HG03565 (cell line): ENCODE results near the gene PHACTR1.

ENCODE experiments used
- ATAC-seq: cut with Tn5 transposase; IDR thresholded peaks from one replicate; pipeline ENCODE4 v1.9.1; 2021; ENCODE audit warnings: mild to moderate bottlenecking, moderate library complexity; ENCODE audit not compliant: unreplicated experiment

The PHACTR1 gene

DNA sequence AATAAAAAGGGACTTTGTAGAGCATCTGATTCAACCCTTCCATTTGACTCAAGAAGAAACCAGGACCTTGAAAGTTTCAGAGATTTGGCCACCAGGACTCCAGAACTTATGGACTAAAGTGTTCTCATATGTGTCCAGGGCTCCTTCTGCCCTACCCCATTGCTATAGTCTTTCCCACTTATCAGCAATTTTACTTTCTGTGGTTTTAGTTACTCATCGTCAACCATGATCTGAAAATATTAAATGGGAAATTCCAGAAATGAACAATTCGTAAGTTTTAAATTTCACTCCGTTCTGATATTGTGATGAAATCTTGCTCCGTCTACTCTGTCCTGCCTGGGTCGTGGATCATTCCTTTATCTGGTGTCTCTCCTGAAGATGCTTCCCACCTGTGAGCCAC lies 259.8 kb downstream of the PHACTR1 start:
- no peak for ATAC-seq

DNA sequence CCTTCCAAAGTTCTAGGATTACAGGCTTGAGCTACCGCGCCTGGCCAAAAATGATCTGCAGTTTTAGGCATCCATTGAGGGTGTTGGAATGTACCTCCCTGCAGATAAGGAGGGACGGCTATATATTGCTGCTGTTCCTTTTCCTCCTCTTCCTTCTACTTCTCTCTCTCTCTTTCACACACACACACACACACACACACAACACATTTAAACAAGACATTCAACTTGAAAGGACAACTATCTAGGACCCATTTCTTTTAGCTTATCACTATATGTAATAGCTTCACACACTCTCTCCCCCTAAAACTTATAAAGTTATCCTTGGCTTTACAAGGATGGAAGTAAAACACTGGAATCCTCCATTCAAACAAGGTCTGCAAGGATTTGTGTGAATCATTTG lies 260.6 kb downstream of the PHACTR1 start:
- no peak for ATAC-seq

DNA sequence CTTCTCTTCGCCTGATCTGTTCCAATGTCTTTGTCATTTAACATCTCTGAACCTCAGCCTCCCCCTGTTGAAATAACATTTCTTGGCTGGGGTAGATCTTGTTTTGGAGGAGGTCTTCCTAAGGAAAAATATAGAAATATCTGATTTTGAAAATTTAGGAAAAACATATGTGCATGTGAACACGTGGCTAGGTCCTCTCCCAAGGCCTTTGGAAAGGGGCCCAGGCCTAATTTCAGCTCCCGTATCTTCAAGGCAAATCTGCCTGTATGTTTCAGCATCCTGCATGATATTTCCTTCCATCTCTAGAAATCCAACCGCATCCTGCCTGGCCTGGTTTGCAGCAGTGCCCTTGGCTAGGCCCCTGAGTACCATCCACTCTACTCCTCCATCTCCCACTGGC lies 261.2 kb downstream of the PHACTR1 start:
- no peak for ATAC-seq

DNA sequence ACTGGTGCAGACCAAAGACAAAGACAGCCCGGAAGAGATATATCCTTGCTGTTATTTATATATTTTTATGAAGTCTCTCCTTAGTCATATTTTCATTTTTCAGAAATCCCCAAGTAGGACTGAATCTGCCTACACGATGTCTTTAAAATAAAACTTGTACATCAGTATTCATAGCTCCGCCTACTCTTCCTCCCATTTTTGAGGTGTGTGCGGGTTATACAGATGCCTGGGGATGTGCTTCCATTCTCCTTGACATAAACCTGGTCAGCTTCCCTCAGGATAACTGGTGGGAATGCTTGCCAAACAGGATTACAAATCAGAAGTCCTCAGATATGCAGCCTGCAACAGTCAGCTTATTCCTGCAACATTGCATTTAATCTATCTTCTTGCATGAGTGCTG lies 264.2 kb downstream of the PHACTR1 start:
- ATAC-seq = no peak

DNA sequence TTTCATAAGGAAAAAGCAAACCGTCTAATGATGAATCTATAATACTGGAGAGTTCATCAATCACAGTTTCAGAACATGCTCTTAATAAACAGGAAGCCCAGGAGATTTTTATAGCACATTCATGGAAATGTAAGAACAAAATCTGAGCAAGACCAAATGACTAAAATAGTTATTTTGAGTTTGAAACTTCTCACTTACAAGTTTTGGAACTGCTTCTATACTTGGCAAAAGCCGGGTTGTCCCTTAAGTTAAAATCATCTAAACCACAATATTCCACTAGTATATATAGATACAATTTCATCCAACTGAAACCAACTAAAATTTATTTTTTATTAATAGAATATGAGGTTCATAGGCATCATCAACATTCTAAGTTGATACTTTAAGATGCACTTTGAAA lies 268.2 kb downstream of the PHACTR1 start:
- no peak for ATAC-seq

DNA sequence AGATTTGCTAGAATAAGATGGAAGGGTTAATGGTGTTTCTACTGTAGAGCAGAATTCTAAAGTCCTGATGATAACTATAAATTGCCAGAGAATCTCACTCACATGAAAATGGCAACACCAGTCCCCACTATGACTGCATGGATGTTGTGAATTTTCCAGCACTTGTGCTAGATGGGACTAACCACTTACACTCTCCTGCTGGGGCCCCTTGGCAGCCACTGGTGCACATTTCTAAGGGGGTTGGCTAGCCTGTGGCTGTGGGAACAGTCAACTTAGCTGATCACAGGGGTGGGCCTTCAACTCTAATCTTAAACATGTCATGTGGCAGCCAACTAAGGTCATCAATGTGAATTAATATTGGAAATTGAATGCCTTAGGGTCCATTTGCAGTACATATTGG lies 271.2 kb downstream of the PHACTR1 start:
- ATAC-seq = no peak

DNA sequence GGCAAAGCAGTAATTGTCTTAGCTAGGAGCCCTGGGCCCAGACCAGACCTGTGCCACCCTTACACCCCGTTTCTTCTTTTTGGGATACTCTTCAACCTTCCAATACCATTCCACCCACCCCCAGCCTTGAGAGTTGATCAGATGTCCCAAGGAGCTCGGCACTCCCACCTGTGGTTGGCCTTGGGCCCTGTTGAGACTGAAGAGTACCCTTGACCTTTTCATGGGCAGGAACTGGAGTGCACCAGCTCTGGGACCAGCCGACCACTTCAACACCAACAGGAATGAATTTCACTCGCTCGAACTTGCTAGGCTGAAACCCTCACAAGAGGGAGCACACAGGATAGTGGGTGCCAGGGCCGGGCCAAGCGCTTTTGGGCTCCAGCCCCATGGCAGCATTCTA lies 273.6 kb downstream of the PHACTR1 start:
- no peak for ATAC-seq

DNA sequence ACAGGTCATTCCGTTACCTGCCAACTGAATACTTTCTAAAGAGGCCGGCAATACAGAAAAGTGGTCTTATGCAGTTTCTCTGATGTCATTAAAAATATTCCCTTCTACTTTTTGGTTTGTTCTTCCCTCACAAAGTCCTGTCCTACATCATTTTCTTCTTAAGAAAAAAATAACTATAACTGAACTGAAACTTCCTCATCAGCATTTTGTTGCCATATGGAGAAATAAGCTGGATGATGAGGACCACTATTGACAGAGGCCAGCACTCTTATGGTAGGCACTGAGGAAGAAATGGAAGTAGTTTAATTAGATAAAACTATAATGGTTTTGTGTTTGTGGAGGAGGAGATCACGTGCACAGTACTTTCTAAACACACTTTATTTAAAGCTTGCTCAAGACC lies 274.9 kb downstream of the PHACTR1 start:
- no peak for ATAC-seq

DNA sequence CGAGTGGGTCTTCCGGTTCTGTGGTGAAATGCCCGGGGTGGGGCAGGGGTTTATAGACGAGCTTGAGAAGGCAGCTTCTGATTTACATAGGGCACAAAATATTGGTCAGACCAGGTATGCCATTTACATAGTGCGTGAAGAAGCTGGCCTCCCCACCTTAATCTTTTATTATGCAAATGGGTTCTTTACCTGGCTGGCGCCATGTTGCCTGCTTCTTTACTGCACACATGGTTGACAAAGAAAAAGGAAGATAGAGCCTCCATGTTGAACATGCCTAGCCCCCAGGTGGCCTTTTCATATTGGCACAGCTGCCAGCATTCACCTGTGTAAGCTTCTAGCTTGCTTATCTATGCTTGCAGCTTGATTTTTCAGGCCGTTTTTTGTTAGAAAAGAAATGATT lies 276.2 kb downstream of the PHACTR1 start:
- ATAC-seq = no peak

DNA sequence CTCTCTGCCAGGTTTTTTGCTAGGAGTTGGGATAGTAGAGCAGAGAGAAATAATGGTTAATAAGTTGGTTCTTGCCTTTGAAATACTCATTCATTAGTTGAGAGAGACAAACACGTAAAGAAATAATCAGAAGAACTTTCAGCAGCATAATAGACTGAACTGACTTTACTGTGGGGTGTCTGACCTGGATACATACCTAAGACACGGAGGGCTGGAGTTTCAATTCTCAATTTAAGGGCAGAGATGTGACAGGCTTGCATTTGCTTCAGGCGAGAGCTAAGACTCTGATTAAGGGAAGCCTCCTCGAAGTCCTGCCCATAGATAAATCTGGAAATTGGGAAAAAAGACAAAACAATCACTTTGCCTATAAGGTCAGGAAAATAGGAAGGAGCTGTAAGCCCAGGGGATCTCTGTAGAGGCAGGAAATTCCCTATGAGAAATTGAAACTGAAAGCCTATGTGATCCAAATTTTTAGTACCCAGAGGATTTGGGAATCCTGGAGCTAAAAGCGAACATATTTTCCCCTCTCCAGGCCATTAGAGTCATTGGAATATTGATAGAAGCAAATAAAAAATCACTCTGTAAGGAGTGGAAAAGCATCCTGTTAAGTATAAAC lies 276.8 kb downstream of the PHACTR1 start:
- ATAC-seq = no peak

DNA sequence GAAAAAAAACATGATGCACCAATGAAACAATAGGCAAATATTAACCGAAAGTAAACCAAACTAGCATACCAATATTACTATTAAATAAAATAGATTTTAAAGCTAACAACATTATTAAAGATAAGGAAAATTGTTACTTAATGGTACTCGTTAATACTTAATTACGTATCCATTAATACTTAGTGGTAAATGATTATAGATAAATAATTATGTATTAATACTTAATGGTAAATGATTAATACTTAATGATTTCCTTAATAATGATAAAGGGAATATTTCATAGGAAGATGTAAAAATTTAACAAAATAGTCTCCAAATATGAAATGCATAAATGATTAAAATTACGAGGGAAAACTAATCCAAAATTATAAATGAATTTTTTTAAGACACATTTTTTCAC lies 278.9 kb downstream of the PHACTR1 start:
- no peak for ATAC-seq

DNA sequence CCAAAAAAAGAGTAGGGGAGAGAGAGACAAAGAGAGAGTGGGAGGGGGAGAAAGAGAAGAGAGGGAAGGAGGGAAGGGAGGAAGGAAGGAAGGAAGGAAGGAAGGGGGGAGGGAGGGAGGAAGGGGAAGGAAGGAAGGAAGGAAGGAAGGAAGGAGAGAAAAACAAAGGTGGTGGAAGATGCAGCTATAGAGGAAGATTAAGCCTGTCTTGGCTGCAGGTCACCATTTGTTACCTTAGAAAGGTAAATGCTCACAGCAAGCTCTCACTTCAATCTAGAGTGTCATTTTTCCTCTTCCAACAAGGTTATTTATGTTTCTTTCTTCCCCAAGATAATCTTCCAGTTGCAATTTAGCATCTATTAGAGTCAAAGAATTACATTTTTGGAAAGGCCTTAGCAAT lies 284.0 kb downstream of the PHACTR1 start:
- no peak for ATAC-seq

DNA sequence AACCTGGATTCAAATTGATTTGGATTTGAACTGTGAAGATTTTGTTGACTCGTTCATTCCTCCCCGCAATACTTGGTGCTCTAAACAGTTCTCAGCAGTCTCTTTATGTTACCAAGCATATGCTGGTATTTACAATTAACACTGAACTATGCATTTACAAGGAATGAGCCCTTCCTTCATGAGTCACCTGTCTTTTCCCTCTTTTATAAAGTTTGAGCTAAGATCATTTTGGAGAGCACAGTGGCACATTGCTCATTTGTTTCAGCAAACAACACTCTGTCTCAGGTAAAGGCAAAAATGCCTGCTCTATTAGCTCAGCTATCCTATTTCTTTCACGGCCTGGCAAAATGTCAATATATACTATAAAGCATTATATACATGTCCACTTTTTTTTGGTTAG lies 285.4 kb downstream of the PHACTR1 start:
- no peak for ATAC-seq

DNA sequence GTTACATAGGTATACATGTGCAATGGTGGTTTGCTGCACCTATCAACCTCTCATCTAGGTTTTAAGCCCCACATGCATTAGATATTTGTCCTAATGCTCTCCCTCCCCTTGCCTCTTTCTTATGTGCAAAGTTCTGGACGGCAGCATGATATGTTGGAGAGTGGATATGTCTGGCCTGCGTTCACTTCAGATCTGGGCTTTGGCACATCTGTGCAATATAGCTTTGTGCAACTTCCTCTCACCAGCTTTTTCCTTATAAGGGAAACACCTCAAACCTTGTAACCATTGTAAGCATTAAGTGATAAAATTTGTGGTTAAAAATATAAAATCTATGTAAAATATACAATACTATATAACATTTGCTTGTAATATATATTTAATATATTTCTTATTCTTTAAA lies 288.0 kb downstream of the PHACTR1 start:
- no peak for ATAC-seq

DNA sequence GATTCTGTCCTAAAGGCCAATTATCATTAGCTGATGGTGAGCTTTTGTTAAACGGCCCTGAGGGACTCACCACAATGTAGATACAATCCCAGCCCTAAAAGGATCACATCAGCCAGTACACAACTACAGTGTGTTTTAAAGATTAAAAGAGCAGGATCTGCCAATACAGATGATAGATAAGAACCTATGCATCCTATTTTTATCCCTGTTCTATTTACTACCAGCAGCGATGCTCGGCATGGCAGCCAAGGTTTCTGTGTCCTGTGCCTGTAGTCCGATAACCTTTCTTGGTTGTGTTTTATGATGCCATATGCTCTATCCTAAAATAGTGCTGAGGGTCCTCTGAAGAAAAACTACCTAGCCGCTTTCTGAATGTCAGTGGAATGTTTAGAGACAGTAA lies 289.4 kb downstream of the PHACTR1 start:
- no peak for ATAC-seq

DNA sequence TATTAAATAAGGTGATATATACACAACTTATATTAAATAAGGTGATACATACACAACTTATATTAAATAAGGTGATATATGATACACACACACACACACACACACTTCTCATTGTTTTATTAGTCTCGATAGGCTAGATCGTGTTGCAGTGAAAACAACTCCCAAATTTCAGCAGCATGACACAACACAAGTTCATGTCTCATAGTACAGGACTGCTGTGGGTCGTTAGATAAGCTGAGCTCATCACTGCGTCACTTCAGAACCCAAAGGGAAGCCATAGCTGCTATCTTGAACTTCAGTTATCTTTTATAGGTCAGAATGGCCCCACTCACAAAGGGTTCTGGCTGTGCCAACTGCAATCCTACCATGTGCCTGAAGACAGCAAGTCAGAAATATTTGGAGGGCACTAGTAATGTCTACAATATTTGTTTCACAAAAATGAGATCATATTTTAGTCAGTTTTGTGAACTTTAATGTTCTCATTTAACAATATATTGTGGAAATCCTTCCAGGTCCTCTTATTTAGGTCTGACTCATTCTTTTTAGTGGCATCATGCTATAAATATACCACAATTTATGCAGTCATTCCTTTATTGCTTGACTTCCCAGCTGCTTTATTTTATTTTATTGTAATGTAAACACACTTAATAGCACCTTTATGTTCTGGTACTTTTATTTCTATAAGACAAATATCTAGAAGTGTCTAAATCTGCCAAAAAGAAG lies 290.2 kb downstream of the PHACTR1 start:
- ATAC-seq = no peak

DNA sequence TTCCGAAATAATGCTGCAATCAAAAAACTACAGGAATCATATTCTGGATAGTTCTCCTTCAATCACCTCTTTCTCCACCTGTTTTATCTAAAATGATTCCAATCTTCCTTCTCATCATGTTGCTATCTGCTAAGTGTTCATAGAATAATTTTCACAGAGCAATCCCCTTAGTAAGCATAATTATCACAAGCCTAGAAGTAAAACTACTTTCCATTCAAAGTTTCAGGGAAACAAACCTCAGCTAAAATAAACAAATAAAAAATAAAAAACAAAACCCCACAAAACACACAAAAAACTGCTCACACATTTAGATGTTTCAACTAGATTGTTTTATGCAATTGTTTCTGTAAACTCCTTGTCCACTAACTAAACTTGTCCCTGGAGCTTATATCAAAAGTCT lies 291.2 kb downstream of the PHACTR1 start:
- ATAC-seq = no peak

DNA sequence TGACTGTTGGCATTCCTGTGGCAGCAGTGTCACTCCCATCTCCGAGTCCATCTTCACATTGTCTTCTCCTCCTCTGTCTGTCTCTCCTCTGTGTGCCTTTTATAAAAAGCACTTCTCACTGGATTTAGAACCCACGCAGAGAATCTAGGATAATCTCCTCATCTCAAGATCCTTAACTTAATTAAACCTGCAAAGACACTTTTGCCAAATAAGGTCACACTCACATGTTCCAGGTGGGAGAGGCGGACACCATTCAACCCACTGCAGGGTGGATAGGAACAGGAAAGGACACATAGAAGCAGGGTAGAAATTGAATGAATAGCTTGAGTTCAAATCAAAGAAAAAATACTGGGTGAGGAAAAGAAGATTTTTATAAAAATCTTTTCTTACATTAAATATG lies 292.5 kb downstream of the PHACTR1 start:
- ATAC-seq = no peak

DNA sequence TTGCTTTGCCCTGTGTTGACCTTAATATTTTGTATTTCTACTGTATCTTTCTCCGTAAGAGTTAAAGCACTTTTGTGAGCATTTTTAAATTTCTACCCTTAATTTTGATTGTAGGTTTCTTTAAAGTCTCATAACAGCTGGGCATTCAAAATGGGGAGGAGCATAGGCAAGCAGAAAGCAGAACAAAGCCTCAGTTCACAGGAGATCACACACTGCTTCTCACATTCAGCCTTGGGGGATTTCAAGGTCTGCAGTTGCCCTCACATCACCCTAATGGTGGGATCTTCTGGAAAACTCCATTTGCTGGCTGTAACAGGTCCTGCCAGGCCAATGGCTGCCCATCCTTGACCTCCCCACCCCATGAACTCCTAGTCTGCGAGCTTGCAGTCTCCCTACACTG lies 292.9 kb downstream of the PHACTR1 start:
- ATAC-seq = no peak

DNA sequence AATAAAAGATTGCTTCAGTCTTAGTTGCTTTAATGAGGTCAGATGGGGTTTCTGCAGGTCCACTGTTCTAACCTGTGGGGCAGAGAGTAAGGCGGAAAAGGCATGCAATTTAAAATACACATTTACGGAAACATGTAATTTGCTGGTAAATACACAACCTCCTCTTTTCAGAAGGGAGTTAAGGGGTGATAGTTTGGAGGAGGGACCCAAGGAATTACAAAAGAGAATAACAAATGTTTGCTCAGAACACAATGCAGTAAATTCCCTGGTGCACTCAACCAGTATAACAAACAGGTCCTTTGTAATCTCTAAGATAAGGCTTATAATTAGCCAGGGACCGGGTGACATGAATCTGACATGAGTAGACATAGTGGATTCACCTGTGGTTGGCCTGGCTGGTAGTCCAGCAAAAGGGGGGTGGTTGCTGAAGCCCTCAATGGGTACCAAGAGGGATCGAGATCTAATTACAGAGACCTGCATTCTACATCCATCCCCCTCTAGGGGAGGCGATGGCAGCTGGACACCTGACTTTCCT lies 295.1 kb downstream of the PHACTR1 start:
- ATAC-seq = no peak

DNA sequence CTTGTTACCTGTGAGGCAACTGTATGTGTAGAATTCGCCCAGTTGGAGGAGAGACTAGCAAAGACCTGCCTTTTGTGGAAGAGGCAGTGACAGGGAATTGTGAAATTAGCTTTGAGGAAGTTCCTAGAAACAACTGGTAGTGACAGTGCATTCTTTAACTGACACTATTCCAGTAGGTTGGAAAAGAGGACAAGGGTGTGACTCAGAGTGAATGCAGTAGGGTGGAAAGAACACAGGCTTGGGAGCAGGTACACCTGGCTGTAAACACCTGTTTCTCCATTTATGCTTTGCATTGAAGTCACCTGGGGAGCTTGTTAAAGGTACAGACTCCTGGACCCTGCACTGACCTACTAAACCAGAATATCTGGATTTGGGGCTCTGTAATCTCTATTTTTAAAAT lies 295.7 kb downstream of the PHACTR1 start:
- ATAC-seq = no peak

DNA sequence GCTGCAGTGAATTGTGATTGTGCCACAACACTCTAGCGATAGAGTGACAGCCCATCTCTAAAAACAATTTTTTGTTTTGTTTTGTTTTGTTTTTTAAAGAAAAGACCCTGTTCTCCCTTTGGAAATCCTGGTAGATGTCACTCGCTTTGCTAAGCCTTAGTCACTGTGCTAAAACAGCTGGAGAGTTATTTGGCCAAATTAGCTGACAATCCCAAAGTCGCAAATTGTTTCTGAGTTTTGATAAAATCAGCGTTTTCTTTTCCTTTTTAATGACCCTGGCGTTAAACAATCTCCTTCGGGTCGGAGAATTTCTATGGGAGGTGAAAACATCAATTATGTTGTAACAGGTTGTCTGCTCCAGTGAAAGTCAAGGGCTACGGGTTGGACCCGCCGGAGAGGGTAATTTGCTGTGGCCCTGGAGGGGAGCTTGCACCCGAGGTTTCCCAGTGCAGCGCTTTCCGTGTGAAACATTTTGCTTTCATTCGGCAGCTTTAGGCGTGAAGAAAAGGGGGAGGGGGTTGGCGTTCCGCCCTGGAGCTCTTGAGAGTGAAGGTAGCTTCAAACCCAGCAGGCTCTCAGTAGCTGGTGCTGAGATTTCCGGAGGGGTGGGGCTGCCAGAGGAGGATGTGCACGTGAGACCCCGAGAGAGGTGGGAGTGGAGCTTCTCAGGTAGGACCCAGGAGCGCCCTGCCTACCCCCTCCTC lies 296.6 kb downstream of the PHACTR1 start:
- no peak for ATAC-seq
